Measurements from ENCODE around the gene MBD5.

DNA sequence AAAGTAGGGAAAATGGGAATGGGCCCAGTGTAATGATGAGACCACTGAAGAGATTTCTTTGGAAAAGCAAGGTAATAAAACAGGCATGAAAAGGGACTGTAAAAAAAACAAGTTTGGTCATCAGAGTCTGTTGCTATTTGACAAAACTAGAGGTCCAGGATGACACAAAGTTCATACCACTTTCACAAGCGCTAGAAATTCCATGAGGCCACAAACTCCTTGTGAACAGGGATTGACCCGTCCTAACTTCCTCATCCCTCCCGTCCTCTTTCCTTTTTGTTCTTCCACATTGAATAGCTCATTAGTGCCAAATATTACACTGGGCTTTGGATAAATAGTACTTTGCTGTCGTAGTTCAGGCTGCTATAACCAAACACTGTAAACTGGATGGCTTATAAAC lies 434.9 kb downstream of the MBD5 start:
- TF ChIP-seq EP300 (IDR thresholded peaks at IDR 0.05) (no peak), MYC (IDR thresholded peaks at IDR 0.05; ENCODE audit: borderline replicate concordance, low read length) (no peak), RCOR1 (IDR thresholded peaks at IDR 0.05; ENCODE audit: low read depth, low read length) (no peak), POLR2AphosphoS2 (conservative IDR thresholded peaks at IDR 0.05; ENCODE audit: low read length) (no peak), POLR2A (IDR thresholded peaks at IDR 0.05; ENCODE audit: low read length) (no peak), ESRRA (IDR thresholded peaks at IDR 0.05; ENCODE audit: borderline replicate concordance, low read length) (no peak)
- TF ChIP-seq, protein P1, sequence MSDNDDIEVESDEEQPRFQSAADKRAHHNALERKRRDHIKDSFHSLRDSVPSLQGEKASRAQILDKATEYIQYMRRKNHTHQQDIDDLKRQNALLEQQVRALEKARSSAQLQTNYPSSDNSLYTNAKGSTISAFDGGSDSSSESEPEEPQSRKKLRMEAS (IDR thresholded peaks at IDR 0.05), result no peak
- TF ChIP-seq, protein P2, sequence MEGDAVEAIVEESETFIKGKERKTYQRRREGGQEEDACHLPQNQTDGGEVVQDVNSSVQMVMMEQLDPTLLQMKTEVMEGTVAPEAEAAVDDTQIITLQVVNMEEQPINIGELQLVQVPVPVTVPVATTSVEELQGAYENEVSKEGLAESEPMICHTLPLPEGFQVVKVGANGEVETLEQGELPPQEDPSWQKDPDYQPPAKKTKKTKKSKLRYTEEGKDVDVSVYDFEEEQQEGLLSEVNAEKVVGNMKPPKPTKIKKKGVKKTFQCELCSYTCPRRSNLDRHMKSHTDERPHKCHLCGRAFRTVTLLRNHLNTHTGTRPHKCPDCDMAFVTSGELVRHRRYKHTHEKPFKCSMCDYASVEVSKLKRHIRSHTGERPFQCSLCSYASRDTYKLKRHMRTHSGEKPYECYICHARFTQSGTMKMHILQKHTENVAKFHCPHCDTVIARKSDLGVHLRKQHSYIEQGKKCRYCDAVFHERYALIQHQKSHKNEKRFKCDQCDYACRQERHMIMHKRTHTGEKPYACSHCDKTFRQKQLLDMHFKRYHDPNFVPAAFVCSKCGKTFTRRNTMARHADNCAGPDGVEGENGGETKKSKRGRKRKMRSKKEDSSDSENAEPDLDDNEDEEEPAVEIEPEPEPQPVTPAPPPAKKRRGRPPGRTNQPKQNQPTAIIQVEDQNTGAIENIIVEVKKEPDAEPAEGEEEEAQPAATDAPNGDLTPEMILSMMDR (IDR thresholded peaks at IDR 0.05), result no peak
- TF ChIP-seq, protein P3, sequence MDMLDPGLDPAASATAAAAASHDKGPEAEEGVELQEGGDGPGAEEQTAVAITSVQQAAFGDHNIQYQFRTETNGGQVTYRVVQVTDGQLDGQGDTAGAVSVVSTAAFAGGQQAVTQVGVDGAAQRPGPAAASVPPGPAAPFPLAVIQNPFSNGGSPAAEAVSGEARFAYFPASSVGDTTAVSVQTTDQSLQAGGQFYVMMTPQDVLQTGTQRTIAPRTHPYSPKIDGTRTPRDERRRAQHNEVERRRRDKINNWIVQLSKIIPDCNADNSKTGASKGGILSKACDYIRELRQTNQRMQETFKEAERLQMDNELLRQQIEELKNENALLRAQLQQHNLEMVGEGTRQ (IDR thresholded peaks at IDR 0.05), result no peak
- TF ChIP-seq, protein P4, sequence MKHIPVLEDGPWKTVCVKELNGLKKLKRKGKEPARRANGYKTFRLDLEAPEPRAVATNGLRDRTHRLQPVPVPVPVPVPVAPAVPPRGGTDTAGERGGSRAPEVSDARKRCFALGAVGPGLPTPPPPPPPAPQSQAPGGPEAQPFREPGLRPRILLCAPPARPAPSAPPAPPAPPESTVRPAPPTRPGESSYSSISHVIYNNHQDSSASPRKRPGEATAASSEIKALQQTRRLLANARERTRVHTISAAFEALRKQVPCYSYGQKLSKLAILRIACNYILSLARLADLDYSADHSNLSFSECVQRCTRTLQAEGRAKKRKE (CRISPR knock-in tag; IDR thresholded peaks at IDR 0.05; ENCODE audit: low read depth), result no peak

Data from A549 (cell line).